K562 (cell line): ENCODE results near the gene PFN3. TPM values are rescaled to one million over a fixed set of nuclear protein-coding genes. Genes with fewer than 3 reads are reported as not detected.

ENCODE experiments used
- CBX3 ChIP-seq, 2 experiments: IDR thresholded peaks; 1 replicate in 1 of 2; 2 replicates in 1 of 2; pipeline ENCODE4 v1.6.1; 2012; ENCODE audit warnings: inconsistent platforms in 2 of 2, low read length in 2 of 2, borderline replicate concordance in 1 of 2, control low read depth in 1 of 2
- DLX4 ChIP-seq: fragments of 250-450 bp; sonication (Bioruptor Pico); IDR thresholded peaks from 2 replicates; pipeline ENCODE4 v1.6.1; 2021; ENCODE audit warnings: mild to moderate bottlenecking
- E2F5 ChIP-seq: sonication (generic); formaldehyde crosslinking; IDR thresholded peaks from 2 replicates; pipeline ENCODE4 v1.8.0; 2022; ENCODE audit warnings: mild to moderate bottlenecking, missing genetic modification reagents
- MIER1 ChIP-seq: fragments of 450-650 bp; IDR thresholded peaks from 2 replicates; pipeline ENCODE4 v1.6.1; 2016; ENCODE audit warnings: antibody characterized with exemption, mild to moderate bottlenecking, low read depth
- NCOA2 ChIP-seq, 2 experiments: fragments of 450-650 bp; IDR thresholded peaks; 2 replicates each; pipeline ENCODE4 v1.6.1; 2018; ENCODE audit warnings: mild to moderate bottlenecking in 2 of 2, moderate library complexity in 1 of 2; ENCODE audit not compliant: partially characterized antibody in 2 of 2
- OTX1 ChIP-seq: fragments of 450-650 bp; formaldehyde crosslinking; IDR thresholded peaks from 2 replicates; pipeline ENCODE4 v1.4.0; 2022; ENCODE audit warnings: mild to moderate bottlenecking
- PRPF4 ChIP-seq: fragments of 200-400 bp; formaldehyde crosslinking; IDR thresholded peaks from one replicate; pipeline ENCODE4 v1.6.1; 2017; ENCODE audit warnings: low read length, low read depth, mild to moderate bottlenecking; ENCODE audit not compliant: insufficient read depth, poor library complexity, severe bottlenecking
- RAD51 ChIP-seq: fragments of 450-650 bp; IDR thresholded peaks from 2 replicates; pipeline ENCODE4 v1.7.1; 2016; ENCODE audit warnings: low read depth, mild to moderate bottlenecking, borderline replicate concordance
- TCF7 ChIP-seq: sonication (generic); IDR thresholded peaks from 2 replicates; pipeline ENCODE4 v1.6.1; 2016; ENCODE audit warnings: antibody characterized with exemption, borderline replicate concordance
- USF1 ChIP-seq: sonication (generic); formaldehyde crosslinking; IDR thresholded peaks from 2 replicates; pipeline ENCODE4 v1.9.0; 2022; ENCODE audit warnings: mild to moderate bottlenecking, missing genetic modification reagents
- ZC3H8 ChIP-seq: fragments of 450-650 bp; IDR thresholded peaks from 2 replicates; pipeline ENCODE4 v1.6.1; 2017
- ZMIZ1 ChIP-seq, 2 experiments: fragments of 150-350 bp in 1 of 2; IDR thresholded peaks; 2 replicates each; pipeline ENCODE4 v1.6.1; 2012 to 2016; ENCODE audit warnings: low read depth in 2 of 2, low read length in 2 of 2, mild to moderate bottlenecking in 1 of 2, moderate library complexity in 1 of 2
- ZNF77 ChIP-seq: fragments of 250-450 bp; sonication (Bioruptor Pico); IDR thresholded peaks from 2 replicates; pipeline ENCODE4 v1.5.0; 2020
- ZNF830 ChIP-seq: fragments of 250-450 bp; sonication (Bioruptor Pico); IDR thresholded peaks from 2 replicates; pipeline ENCODE4 v1.5.0; 2021; ENCODE audit warnings: mild to moderate bottlenecking
- polyA plus RNA-seq, 8 experiments: library from polyadenylated mRNA; depleted of rRNA in 4 of 8; stranded (reverse) in 5 of 8; unstranded in 3 of 8; fragments of >200 nt; fragmentation: Nextera tagmentation in 2 of 8; fragmentation: Illumina TruSeq in 1 of 8; extraction: Ambion mirVana in 2 of 8; extraction: Trizol in 1 of 8; gene quantifications; 2 replicates each; pipeline versions ENCODE4 v1.2.1 to v1.2.3, GENCODE V29; 2011 to 2014; ENCODE audit warnings: inconsistent platforms in 1 of 8, missing spikeins in 1 of 8
- total RNA-seq, 7 experiments: library from RNA; depleted of rRNA in 6 of 7; stranded (reverse); fragments of >200 nt in 6 of 7; fragmentation: Illumina TruSeq in 2 of 7; extraction: Trizol in 2 of 7; gene quantifications; 2 replicates each; pipeline versions ENCODE4 v1.2.1 to v1.2.3, GENCODE V29; 2011 to 2021; ENCODE audit warnings: low replicate concordance in 1 of 7

The PFN3 gene
- total and polyA plus RNA-seq, 9 of the 15 experiments (the other 6 are each of a cell fraction or from before 2014, with no cell fraction given) = not detected

- TF ChIP-seq E2F5 (CRISPR knock-in tag) (no peak), ZNF830 (CRISPR knock-in tag) (no peak), NCOA2 (IDR thresholded peaks at IDR 0.05; ENCODE audit: partially characterized antibody in 2 of 2) (no peak), ZNF77 (CRISPR knock-in tag) (no peak), TCF7 (no peak), OTX1 (CRISPR knock-in tag) (no peak), ZMIZ1 (IDR thresholded peaks at IDR 0.05; ENCODE audit: low read depth in 2 of 2, low read length in 2 of 2) (no peak), ZC3H8 (no peak), CBX3 (IDR thresholded peaks at IDR 0.05; ENCODE audit: borderline replicate concordance in 1 of 2, low read length in 2 of 2) (no peak), MIER1 (no peak), RAD51 (peak; percentile 54; the same call in 1 of the 2 replicates), DLX4 (CRISPR knock-in tag) (no peak), PRPF4 (no peak), USF1 (CRISPR knock-in tag) (peak; percentile 71)
These were observed 37.2 kb upstream of the PFN3 start (continued) for GRCh38 chr5:177437623-177438022.
